Neutrophil (primary cell): Measurements from ENCODE around the gene LAMA4.

Source experiments
- H3K27ac ChIP-seq: fragments of 200-600 bp; sonication (generic); 2 replicates; pipeline ENCODE4 v1.5.1; 2016; ENCODE audit warnings: mild to moderate bottlenecking, moderate library complexity
- H3K27me3 ChIP-seq: fragments of 200-600 bp; sonication (generic); 2 replicates; pipeline ENCODE4 v1.6.0; 2016; ENCODE audit warnings: mild to moderate bottlenecking
- H3K36me3 ChIP-seq: fragments of 200-600 bp; sonication (generic); 2 replicates; pipeline ENCODE4 v1.5.1; 2017
- H3K4me1 ChIP-seq, 2 experiments: fragments of 200-600 bp in 1 of 2; sonication (generic) in 1 of 2; 1 replicate in 1 of 2; 2 replicates in 1 of 2; pipeline versions ENCODE4 v1.5.1 to v1.6.1; 2013 to 2016; ENCODE audit warnings: low read depth in 1 of 2, low read length in 1 of 2, mild to moderate bottlenecking in 1 of 2, moderate library complexity in 1 of 2; ENCODE audit not compliant: control insufficient read depth in 1 of 2, insufficient read depth in 1 of 2
- H3K4me3 ChIP-seq, 2 experiments: fragments of 200-600 bp in 1 of 2; sonication (generic) in 1 of 2; 1 replicate in 1 of 2; 2 replicates in 1 of 2; pipeline ENCODE4 v1.5.1; 2013 to 2016; ENCODE audit warnings: low read depth in 1 of 2, low read length in 1 of 2, mild to moderate bottlenecking in 1 of 2, moderate library complexity in 1 of 2
- H3K9me3 ChIP-seq: fragments of 200-600 bp; sonication (generic); 2 replicates; pipeline ENCODE4 v1.5.1; 2016
- TF ChIP-seq, protein P1 (sequence below): fragments of 200-600 bp; sonication (generic); IDR thresholded peaks from 2 replicates; pipeline ENCODE4 v1.5.1; 2016; ENCODE audit warnings: antibody characterized with exemption

LAMA4 gene

DNA sequence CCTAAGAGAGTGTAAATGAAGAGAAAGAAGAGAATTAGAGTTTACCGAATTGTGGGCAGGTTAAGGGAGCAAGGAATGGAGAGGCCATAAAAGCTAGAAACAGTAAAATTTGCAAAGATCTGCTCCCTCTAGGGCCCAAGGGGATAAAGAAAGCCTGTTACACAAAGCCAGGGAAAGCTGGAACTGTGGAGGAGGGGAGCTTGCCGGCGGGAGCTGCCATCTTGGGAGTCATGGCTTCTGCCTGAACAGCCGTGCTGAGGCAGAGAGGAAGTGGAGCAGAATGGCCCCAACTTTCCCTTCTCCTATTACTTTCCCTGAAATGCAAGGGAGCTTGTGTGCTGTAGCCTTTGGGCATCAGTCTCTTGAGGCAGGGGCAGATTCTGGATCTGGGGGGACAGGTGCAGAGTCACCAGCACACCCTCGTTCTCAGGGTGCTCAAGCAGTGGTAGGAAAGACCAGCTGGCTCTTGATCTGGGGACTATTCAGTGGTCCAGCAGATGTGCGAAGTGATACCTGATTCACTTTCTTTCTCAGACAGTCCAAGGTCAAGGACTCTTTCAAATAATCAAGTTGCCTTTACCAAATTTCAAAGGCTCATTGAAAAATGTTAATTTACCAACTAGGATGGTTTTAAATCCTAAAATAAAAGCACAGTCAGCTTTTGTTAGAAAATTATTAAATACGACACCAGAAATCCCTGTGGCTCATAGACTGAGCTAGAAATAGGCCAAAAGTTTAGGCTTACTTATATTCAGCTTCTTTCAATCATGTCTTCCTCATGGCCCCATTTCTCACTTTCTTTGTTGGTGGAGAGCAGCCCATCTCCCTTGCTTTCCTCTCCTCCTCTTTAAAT lies 25.7 kb downstream of the LAMA4 start:
- Histone ChIP-seq H3K4me1 (no peaks in the 10 kb centered on the region), H3K4me3 (no peak overlapping the region), H3K9me3 (no peaks in the 10 kb centered on the region), H3K27me3 (no peaks in the 10 kb centered on the region), H3K27ac (no peak overlapping the region), H3K36me3 (no peaks in the 10 kb centered on the region)
- TF ChIP-seq, protein P1, sequence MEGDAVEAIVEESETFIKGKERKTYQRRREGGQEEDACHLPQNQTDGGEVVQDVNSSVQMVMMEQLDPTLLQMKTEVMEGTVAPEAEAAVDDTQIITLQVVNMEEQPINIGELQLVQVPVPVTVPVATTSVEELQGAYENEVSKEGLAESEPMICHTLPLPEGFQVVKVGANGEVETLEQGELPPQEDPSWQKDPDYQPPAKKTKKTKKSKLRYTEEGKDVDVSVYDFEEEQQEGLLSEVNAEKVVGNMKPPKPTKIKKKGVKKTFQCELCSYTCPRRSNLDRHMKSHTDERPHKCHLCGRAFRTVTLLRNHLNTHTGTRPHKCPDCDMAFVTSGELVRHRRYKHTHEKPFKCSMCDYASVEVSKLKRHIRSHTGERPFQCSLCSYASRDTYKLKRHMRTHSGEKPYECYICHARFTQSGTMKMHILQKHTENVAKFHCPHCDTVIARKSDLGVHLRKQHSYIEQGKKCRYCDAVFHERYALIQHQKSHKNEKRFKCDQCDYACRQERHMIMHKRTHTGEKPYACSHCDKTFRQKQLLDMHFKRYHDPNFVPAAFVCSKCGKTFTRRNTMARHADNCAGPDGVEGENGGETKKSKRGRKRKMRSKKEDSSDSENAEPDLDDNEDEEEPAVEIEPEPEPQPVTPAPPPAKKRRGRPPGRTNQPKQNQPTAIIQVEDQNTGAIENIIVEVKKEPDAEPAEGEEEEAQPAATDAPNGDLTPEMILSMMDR: no peak

DNA sequence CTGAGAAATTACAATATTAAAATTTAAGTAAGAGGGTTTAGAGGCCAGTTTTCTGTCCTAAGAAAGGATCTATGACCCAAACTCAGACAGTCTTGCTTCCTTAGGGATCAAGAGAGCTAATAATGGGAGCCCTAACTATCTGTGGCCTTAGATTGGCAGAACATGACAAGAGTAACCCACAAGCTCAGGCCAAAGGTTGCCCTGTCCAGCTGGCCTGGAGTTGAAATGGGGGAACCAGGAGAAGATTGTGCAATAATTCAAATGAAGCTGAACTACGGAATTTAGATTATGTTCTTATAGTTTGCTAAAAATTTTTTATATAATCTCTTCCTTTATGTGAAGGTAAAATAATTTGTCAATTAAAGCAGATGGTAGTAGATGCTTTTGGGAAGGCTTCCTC lies 26.4 kb downstream of the LAMA4 start:
- no peaks in the 10 kb centered on the region for H3K27me3 ChIP-seq
- no peaks in the 10 kb centered on the region for H3K4me1 ChIP-seq
- no peaks in the 10 kb centered on the region for H3K36me3 ChIP-seq
- TF ChIP-seq, protein P1: no peak
- no peak overlapping the region for H3K27ac ChIP-seq
- H3K9me3 ChIP-seq: no peaks in the 10 kb centered on the region
- H3K4me3 ChIP-seq: no peak overlapping the region

DNA sequence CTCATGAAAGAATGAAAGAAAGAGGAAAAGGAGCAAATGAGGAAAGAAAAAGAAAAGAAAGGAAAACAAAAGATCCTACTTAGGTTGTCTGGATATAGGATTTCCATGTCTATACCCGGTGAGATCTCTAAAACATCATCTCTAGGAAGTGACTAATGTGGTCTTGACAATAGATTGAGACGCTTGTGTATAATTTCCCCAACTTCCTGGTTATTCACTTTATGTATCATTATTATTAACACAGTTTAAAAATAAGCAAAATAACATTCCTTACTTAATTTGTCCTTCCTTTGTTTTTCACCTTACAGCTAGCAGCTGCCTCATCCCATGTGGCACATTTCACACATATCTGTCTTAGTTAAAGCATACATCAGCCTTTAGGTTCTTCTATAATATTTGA lies 27.0 kb downstream of the LAMA4 start:
- Histone ChIP-seq H3K4me1 (no peaks in the 10 kb centered on the region), H3K27me3 (no peaks in the 10 kb centered on the region), H3K36me3 (no peaks in the 10 kb centered on the region), H3K27ac (no peak overlapping the region), H3K4me3 (no peak overlapping the region), H3K9me3 (no peaks in the 10 kb centered on the region)
- TF ChIP-seq, protein P1: no peak

DNA sequence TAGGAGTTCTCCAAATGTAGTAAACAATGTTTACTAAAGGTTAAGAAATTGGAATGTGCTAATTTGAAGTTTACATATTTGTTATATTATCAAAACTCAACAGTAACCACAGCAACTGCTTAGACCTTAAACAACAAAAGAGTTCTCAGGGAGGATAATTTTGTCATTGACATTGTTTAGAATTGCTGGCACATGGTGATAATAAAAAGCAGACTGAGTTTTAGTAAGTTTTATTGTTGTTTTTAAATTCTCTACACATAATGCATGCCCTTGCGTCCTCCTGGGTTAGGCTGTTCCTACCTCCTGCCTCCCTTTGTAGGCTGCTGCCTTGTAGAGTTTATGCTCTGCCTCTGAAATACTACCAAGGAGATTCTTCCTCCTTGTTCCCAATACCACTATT lies 28.7 kb downstream of the LAMA4 start:
- H3K27me3 ChIP-seq: no peaks in the 10 kb centered on the region
- no peak overlapping the region for H3K4me3 ChIP-seq
- TF ChIP-seq, protein P1: no peak
- no peaks in the 10 kb centered on the region for H3K9me3 ChIP-seq
- no peak overlapping the region for H3K27ac ChIP-seq
- H3K4me1 ChIP-seq: no peaks in the 10 kb centered on the region
- no peaks in the 10 kb centered on the region for H3K36me3 ChIP-seq

GRCh38 chr6:112224088-112224487 lies 30.3 kb downstream of the LAMA4 start:
- Histone ChIP-seq H3K27me3 (no peaks in the 10 kb centered on the region), H3K27ac (no peak overlapping the region), H3K36me3 (no peaks in the 10 kb centered on the region), H3K4me1 (no peaks in the 10 kb centered on the region), H3K4me3 (no peak overlapping the region), H3K9me3 (no peaks in the 10 kb centered on the region)
- TF ChIP-seq, protein P1: no peak
